Measurements from ENCODE around the gene SIRT5. TPM values are rescaled to one million over a fixed set of nuclear protein-coding genes. Genes with fewer than 3 reads are reported as not detected.

The SIRT5 gene
- total RNA-seq, 1 experiment from 2014 or later: 13.8 TPM

GRCh38 chr6:13611715-13612114 lies 37.3 kb downstream of the SIRT5 start:
- H3K4me2 ChIP-seq (ENCODE audit: low read length): no peak overlapping the region
- peaks cover 15% of the 10 kb centered on the region for H3K79me2 ChIP-seq (ENCODE audit: insufficient read depth, low read length)
- H3K4me1 ChIP-seq (ENCODE audit: control insufficient read depth in 1 of 2, insufficient read depth in 2 of 2, low read length in 2 of 2): peaks cover 10 to 20% of the 10 kb centered on the region in 2 experiments; a peak in 3 of 4 replicates
- ChIA-PET RAD21 (ENCODE audit: low non-redundant PET in 1 of 2, low total read pairs in 2 of 2, uncharacterized antibody in 2 of 2, unreplicated experiment in 2 of 2) (no interaction called here), CTCF (no interaction called here), POLR2A (no interaction called here)
- H3K9me3 ChIP-seq (ENCODE audit: control insufficient read depth in 1 of 2, insufficient read depth in 1 of 2, low read depth in 1 of 2, low read length in 2 of 2): no peaks in the 10 kb centered on the region
- no peaks in the 10 kb centered on the region for H3K9me2 ChIP-seq (ENCODE audit: insufficient read depth)
- no peak overlapping the region for H3K9ac ChIP-seq (ENCODE audit: low read length)
- TF ChIP-seq EZH2 (IDR thresholded peaks at IDR 0.05) (no peak), ELF1 (IDR thresholded peaks at IDR 0.05; ENCODE audit: borderline replicate concordance, low read depth) (no peak), REST (IDR thresholded peaks at IDR 0.05; ENCODE audit: low read depth) (no peak), YY1 (IDR thresholded peaks at IDR 0.05; ENCODE audit: extremely low read depth, insufficient replicate concordance, low read depth, low read length) (no peak)
- H3K27ac ChIP-seq (ENCODE audit: low read depth, low read length): no peak overlapping the region
- H3K36me3 ChIP-seq (ENCODE audit: control insufficient read depth in 1 of 2, insufficient read depth in 2 of 2, low read length in 2 of 2): peaks cover 2 to 5% of the 10 kb centered on the region in 2 experiments; a peak in 3 of 4 replicates
- no peaks in the 10 kb centered on the region for H3K27me3 ChIP-seq (ENCODE audit: insufficient read depth, low read length)
- DNase-seq (ENCODE audit: low read depth, low spot score) (no peak), ATAC-seq (no peak)
- H3K4me3 ChIP-seq (replicated peaks in 1 of 2; ENCODE audit: low read depth in 1 of 2, low read length in 2 of 2): no peak overlapping the region
- H2AFZ ChIP-seq (ENCODE audit: low read depth, low read length, poor library complexity, severe bottlenecking): no peak overlapping the region
- intact Hi-C loops (cut with micrococcal nuclease): no loop called here
- BruUV-seq (replicated peaks): no TSS peak
- peaks cover 4% of the 10 kb centered on the region; the same call in 1 of the 2 replicates for H4K20me1 ChIP-seq (ENCODE audit: insufficient read depth)

- H3K4me3 ChIP-seq (replicated peaks in 1 of 2; ENCODE audit: low read depth in 1 of 2, low read length in 2 of 2): no peak overlapping the region
- H3K79me2 ChIP-seq (ENCODE audit: insufficient read depth, low read length): peaks cover 28% of the 10 kb centered on the region
- H2AFZ ChIP-seq (ENCODE audit: low read depth, low read length, poor library complexity, severe bottlenecking): no peak overlapping the region
- intact Hi-C loops (cut with micrococcal nuclease): no loop called here
- peaks cover 7% of the 10 kb centered on the region; the same call in 1 of the 2 replicates for H4K20me1 ChIP-seq (ENCODE audit: insufficient read depth)
- no peak overlapping the region for H3K9ac ChIP-seq (ENCODE audit: low read length)
- H3K9me2 ChIP-seq (ENCODE audit: insufficient read depth): no peaks in the 10 kb centered on the region
- DNase-seq (ENCODE audit: low read depth, low spot score): no peak
- H3K4me1 ChIP-seq (ENCODE audit: control insufficient read depth in 1 of 2, insufficient read depth in 2 of 2, low read length in 2 of 2): peaks cover 11 to 23% of the 10 kb centered on the region in 2 experiments; a peak in 3 of 4 replicates
- POLR2A ChIA-PET: no interaction called here
- H3K27ac ChIP-seq (ENCODE audit: low read depth, low read length): no peak overlapping the region
- CTCF ChIA-PET: interaction anchor here (0.9 kb wide), 1 partner anchor 38 kb away, joined by 4 read pairs; no protein-coding TSS in a partner anchor
- no peaks in the 10 kb centered on the region for H3K27me3 ChIP-seq (ENCODE audit: insufficient read depth, low read length)
- H3K9me3 ChIP-seq (ENCODE audit: control insufficient read depth in 1 of 2, insufficient read depth in 1 of 2, low read depth in 1 of 2, low read length in 2 of 2): no peaks in the 10 kb centered on the region
- TF ChIP-seq TCF7L2 (IDR thresholded peaks at IDR 0.05; ENCODE audit: borderline replicate concordance, extremely low read depth, insufficient read depth, insufficient read length) (no peak), CTCF (IDR thresholded peaks at IDR 0.05 in 2 of 3, conservative IDR thresholded peaks at IDR 0.05 in 1 of 3; ENCODE audit: borderline replicate concordance in 1 of 3, insufficient read depth in 1 of 3, low read depth in 2 of 3, low read length in 2 of 3) (no peak), EGR1 (IDR thresholded peaks at IDR 0.05; ENCODE audit: low read depth) (no peak), POLR2AphosphoS5 (IDR thresholded peaks at IDR 0.05; ENCODE audit: low read depth, low read length) (no peak), EZH2phosphoT487 (IDR thresholded peaks at IDR 0.05; ENCODE audit: borderline replicate concordance) (no peak), YY1 (IDR thresholded peaks at IDR 0.05; ENCODE audit: extremely low read depth, insufficient replicate concordance, low read depth, low read length) (no peak)
- no peak for ATAC-seq
- H3K36me3 ChIP-seq (ENCODE audit: control insufficient read depth in 1 of 2, insufficient read depth in 2 of 2, low read length in 2 of 2): peaks cover 15 to 17% of the 10 kb centered on the region in 2 experiments; a peak in 3 of 4 replicates
- H3K4me2 ChIP-seq (ENCODE audit: low read length): no peak overlapping the region
- RAD21 ChIA-PET (ENCODE audit: low non-redundant PET in 1 of 2, low total read pairs in 2 of 2, uncharacterized antibody in 2 of 2, unreplicated experiment in 2 of 2): no interaction called here
- BruUV-seq (replicated peaks): no TSS peak
These were observed 38.7 kb downstream of the SIRT5 start for GRCh38 chr6:13613029-13613594.
